Kidney (tissue), 14 donors: ENCODE measurements around the gene SH3D19. TPM values are rescaled to one million over a fixed set of nuclear protein-coding genes. Genes with fewer than 3 reads are reported as not detected.

Source experiments
- DNase-seq, 5 donors: peaks; one replicate each; pipeline ENCODE4 v3.0.0-alpha.2; 2013 to 2020
- FAIRE-seq: peaks from 2 replicates; lab custom pipeline; 2012; peaks lifted over from hg19 to GRCh38; lab: Jason Lieb, UNC
- H3K27ac ChIP-seq, 2 donors: one replicate each; pipeline ENCODE4 v1.7.0; 2013; ENCODE audit warnings: low read depth in 2 of 2, low read length in 2 of 2, inconsistent platforms in 1 of 2
- H3K27me3 ChIP-seq: one replicate; pipeline ENCODE4 v1.7.1; 2013; ENCODE audit warnings: low read length, inconsistent platforms; ENCODE audit not compliant: control insufficient read depth, insufficient read depth
- H3K36me3 ChIP-seq, 3 donors: one replicate each; pipeline versions ENCODE4 v1.7.0 to v1.7.1; 2013; ENCODE audit warnings: low read length in 3 of 3, control low read depth in 1 of 3, inconsistent platforms in 1 of 3; ENCODE audit not compliant: insufficient read depth in 3 of 3, control insufficient read depth in 2 of 3
- H3K4me1 ChIP-seq, 3 donors: one replicate each; pipeline versions ENCODE4 v1.7.0 to v1.7.1; 2013; ENCODE audit warnings: low read length in 3 of 3, inconsistent platforms in 1 of 3, low read depth in 1 of 3; ENCODE audit not compliant: control insufficient read depth in 2 of 3, insufficient read depth in 2 of 3
- H3K4me3 ChIP-seq, 3 donors: one replicate each; pipeline versions ENCODE4 v1.7.0 to v1.8.1; 2013; ENCODE audit warnings: low read length in 3 of 3, control low read depth in 1 of 3, inconsistent platforms in 1 of 3
- H3K9ac ChIP-seq, 3 donors: one replicate each; pipeline versions ENCODE4 v1.7.0 to v1.7.1; 2013; ENCODE audit warnings: low read length in 3 of 3, control low read depth in 1 of 3, inconsistent platforms in 1 of 3
- H3K9me3 ChIP-seq, 3 donors: one replicate each; pipeline versions ENCODE4 v1.7.0 to v1.7.1; 2013; ENCODE audit warnings: low read length in 3 of 3, control low read depth in 1 of 3, inconsistent platforms in 1 of 3; ENCODE audit not compliant: control insufficient read depth in 2 of 3, insufficient read depth in 1 of 3
- CTCF ChIP-seq: IDR thresholded peaks from 3 replicates; pipeline ENCODE4 v1.5.1; 2012; ENCODE audit warnings: mild to moderate bottlenecking, moderate library complexity, borderline replicate concordance; ENCODE audit not compliant: insufficient read depth; ENCODE audit errors: extremely low read depth
- intact Hi-C: fragments of 100-400 bp; cut with DNase I; formaldehyde crosslinking; loops from one replicate; pipeline ENCODE4 v1.11.1; 2022
- polyA plus RNA-seq: library from polyadenylated mRNA; stranded (reverse); fragments of 350-450 nt; fragmentation: Illumina TruSeq; extraction: RNeasy Lipid Tissue Mini Kit (QIAGEN cat#74804); gene quantifications from one replicate; pipeline ENCODE4 v1.2.3, GENCODE V29; 2014; ENCODE audit warnings: low read depth, low replicate concordance; ENCODE audit not compliant: insufficient read depth
- total RNA-seq: library from RNA; stranded (reverse); fragmentation: NEBNext Ultra II Directional; extraction: Animal tissue kit (Norgen Biotek cat#: 25700); gene quantifications from one replicate; pipeline ENCODE4 v1.2.1, GENCODE V29; 2021
- donor health status: control.
- donor health status: control.
- donor health status: control.
- donor health status: control.
- donor health status: control.
- donor health status: DM: yes; HTN: yes; CAD: no.
- donor health status: Normal renal cell carcinoma (clear cell type).

SH3D19 gene
- total and polyA plus RNA-seq, 2 donors from 2014 or later = 13.6 to 36.8 TPM

DNA sequence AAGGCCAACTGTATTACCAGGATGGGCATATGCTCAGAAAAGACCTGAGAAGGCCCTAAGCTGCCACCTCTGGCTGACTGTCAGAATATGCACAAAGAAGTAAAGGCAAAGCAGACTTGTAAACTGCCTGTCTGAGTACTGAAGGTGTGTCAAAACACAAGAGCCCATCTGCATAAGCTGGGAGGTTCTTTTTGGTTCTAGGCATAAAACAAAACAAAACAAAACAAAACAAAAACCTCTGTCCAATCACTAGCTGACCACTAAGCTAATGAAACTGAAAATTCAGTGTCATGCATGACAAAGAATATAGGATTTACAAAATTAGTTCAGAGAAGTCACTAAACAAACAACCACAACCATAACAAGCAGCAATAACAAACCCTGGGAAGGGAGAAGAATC is 20.6 kb downstream of the SH3D19 start:
- Histone ChIP-seq H3K9ac (no peak overlapping the region), H3K4me3 (no peak overlapping the region), H3K27me3 (no peaks in the 10 kb centered on the region), H3K9me3 (no peaks in the 10 kb centered on the region), H3K27ac (no peak overlapping the region), H3K4me1 (no peaks in the 10 kb centered on the region), H3K36me3 (no peaks in the 10 kb centered on the region)
- FAIRE-seq = no peak
- intact Hi-C loops = no loop called here
- TF ChIP-seq CTCF = no peak
- DNase-seq = no peak

- FAIRE-seq = no peak
- no peak for TF ChIP-seq CTCF
- no peaks in the 10 kb centered on the region for H3K36me3 ChIP-seq
Measured at GRCh38 chr4:151304226-151304625, 21.2 kb downstream of the SH3D19 start.

DNA sequence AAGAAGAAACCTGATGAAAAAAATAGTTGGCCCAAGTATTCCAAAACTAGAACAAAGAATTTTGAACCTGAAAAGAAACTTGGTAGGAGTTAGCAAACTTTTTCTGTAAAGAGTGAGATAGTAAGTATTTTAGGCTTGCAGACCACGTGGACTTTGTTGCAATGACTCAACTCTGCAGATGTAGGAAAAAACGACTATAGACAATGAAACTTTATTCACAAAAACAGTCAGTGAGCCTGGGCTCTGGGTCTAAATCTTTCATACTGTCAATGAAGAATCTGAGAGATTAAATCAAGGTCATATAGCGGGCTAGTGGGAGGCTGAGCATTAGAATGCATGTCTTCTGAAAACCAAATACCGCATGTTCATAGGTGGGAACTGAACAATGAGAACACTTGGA is 23.0 kb downstream of the SH3D19 start:
- Histone ChIP-seq H3K4me3 (no peak overlapping the region), H3K4me1 (no peaks in the 10 kb centered on the region), H3K9ac (no peak overlapping the region), H3K9me3 (no peaks in the 10 kb centered on the region), H3K27me3 (no peaks in the 10 kb centered on the region), H3K27ac (no peak overlapping the region), H3K36me3 (no peaks in the 10 kb centered on the region)
- TF ChIP-seq CTCF = no peak
- no peak for FAIRE-seq
- intact Hi-C loops = no loop called here
- no peak for DNase-seq

More at GRCh38 chr4:151304226-151304625, 21.2 kb downstream of the SH3D19 start:
- no peaks in the 10 kb centered on the region for H3K9me3 ChIP-seq
- intact Hi-C loops = no loop called here
- H3K27me3 ChIP-seq = no peaks in the 10 kb centered on the region
- no peak overlapping the region for H3K9ac ChIP-seq
- no peaks in the 10 kb centered on the region for H3K4me1 ChIP-seq
- DNase-seq = no peak
- H3K27ac ChIP-seq = no peak overlapping the region
- H3K4me3 ChIP-seq = no peak overlapping the region

DNA sequence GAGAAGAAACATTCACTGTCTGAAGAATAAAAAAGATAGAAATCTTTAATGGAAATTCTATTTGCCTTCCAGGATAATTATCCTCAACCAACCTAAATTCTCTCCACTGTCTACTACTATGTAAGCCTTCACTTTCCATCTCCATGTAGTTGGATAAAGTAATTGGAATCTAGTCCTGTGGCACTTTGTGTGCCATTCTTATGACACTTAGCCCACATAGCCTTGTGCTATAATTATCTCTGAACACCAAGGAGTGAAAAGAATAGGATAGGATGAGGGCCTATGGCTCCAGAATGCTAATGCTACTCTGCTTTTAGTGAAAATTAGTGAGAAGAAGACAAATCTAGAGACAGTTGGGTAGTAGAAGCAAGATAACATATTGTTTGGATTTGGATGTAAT is 28.2 kb downstream of the SH3D19 start:
- FAIRE-seq (no peak), DNase-seq (no peak)
- no peak for TF ChIP-seq CTCF
- intact Hi-C loops = no loop called here
- Histone ChIP-seq H3K9me3 (no peaks in the 10 kb centered on the region), H3K4me3 (no peak overlapping the region), H3K27ac (no peak overlapping the region), H3K4me1 (peaks cover 0 to 6% (median 4%) of the 10 kb centered on the region in 3 donors), H3K9ac (no peak overlapping the region), H3K36me3 (no peaks in the 10 kb centered on the region), H3K27me3 (no peaks in the 10 kb centered on the region)
